OCI-M2 (cell line): ENCODE data around the gene PTPRD.

Experiments used
- DNase-seq: peaks from one replicate; lab custom pipeline; 2025; ENCODE audit not compliant: unreplicated experiment; lab: John Stamatoyannopoulos, UW

PTPRD gene

GRCh38 chr9:8374471-8374870, 2238.3 kb downstream of the PTPRD start:
- DNase-seq, result no peak

- no peak for DNase-seq
Observed at GRCh38 chr9:8371686-8372085, 2241.1 kb downstream of the PTPRD start.

GRCh38 chr9:8366161-8366926, 2246.5 kb downstream of the PTPRD start:
- no peak for DNase-seq

GRCh38 chr9:8365466-8366160, 2247.2 kb downstream of the PTPRD start:
- no peak for DNase-seq

- DNase-seq, result no peak
Observed at GRCh38 chr9:8365029-8365428, 2247.8 kb downstream of the PTPRD start.

- no peak for DNase-seq
Observed at GRCh38 chr9:8364026-8364752, 2248.6 kb downstream of the PTPRD start.

GRCh38 chr9:8362250-8362649, 2250.6 kb downstream of the PTPRD start:
- no peak for DNase-seq

- no peak for DNase-seq
Observed at GRCh38 chr9:8361364-8361763, 2251.4 kb downstream of the PTPRD start.

GRCh38 chr9:8356406-8356805, 2256.4 kb downstream of the PTPRD start:
- no peak for DNase-seq

- DNase-seq, result no peak
Observed at GRCh38 chr9:8351436-8351835, 2261.4 kb downstream of the PTPRD start.

GRCh38 chr9:8349901-8350300, 2262.9 kb downstream of the PTPRD start:
- DNase-seq, result no peak

- DNase-seq, result no peak
Observed at GRCh38 chr9:8349376-8349775, 2263.4 kb downstream of the PTPRD start.

GRCh38 chr9:8348756-8349155, 2264.0 kb downstream of the PTPRD start:
- DNase-seq, result no peak

- no peak for DNase-seq
Observed at GRCh38 chr9:8346296-8346695, 2266.5 kb downstream of the PTPRD start.

- DNase-seq, result no peak
Observed at GRCh38 chr9:8338767-8339510, 2273.9 kb downstream of the PTPRD start.

- DNase-seq, result no peak
Observed at GRCh38 chr9:8337834-8338766, 2274.7 kb downstream of the PTPRD start.

GRCh38 chr9:8332871-8333270, 2279.9 kb downstream of the PTPRD start:
- DNase-seq, result no peak

- no peak for DNase-seq
Observed at GRCh38 chr9:8332331-8332650, 2280.5 kb downstream of the PTPRD start.

GRCh38 chr9:8331507-8332330, 2281.1 kb downstream of the PTPRD start:
- DNase-seq, result no peak
